H9 (cell line): Measurements from ENCODE around the gene TP73. TPM values are rescaled to one million over a fixed set of nuclear protein-coding genes. Genes with fewer than 3 reads are reported as not detected.

Experiments used
- DNase-seq: peaks from one replicate; pipeline ENCODE4 v3.0.0-alpha.2; 2017
- H2AFZ ChIP-seq: one replicate; pipeline ENCODE4 v1.6.1; 2013; ENCODE audit warnings: mild to moderate bottlenecking, low read length, control low read depth, moderate library complexity
- H2AK5ac ChIP-seq: 2 replicates; pipeline ENCODE4 v1.6.1; 2013; ENCODE audit warnings: low read length, control low read depth, mixed read lengths; ENCODE audit not compliant: insufficient read length
- H2BK120ac ChIP-seq: one replicate; pipeline ENCODE4 v1.6.1; 2013; ENCODE audit warnings: low read depth, mild to moderate bottlenecking, low read length, control low read depth, inconsistent platforms; ENCODE audit not compliant: poor library complexity, severe bottlenecking
- H2BK12ac ChIP-seq: 2 replicates; pipeline ENCODE4 v1.6.1; 2013; ENCODE audit warnings: low read length, control low read depth, mixed read lengths, low read depth; ENCODE audit not compliant: insufficient read length
- H2BK15ac ChIP-seq: 2 replicates; pipeline ENCODE4 v1.6.1; 2013; ENCODE audit warnings: low read depth, low read length, control low read depth
- H2BK20ac ChIP-seq: one replicate; pipeline ENCODE4 v1.6.1; 2013; ENCODE audit warnings: low read depth, mild to moderate bottlenecking, low read length, control low read depth, inconsistent platforms; ENCODE audit not compliant: poor library complexity, severe bottlenecking
- H2BK5ac ChIP-seq: 2 replicates; pipeline ENCODE4 v1.6.1; 2013; ENCODE audit warnings: low read length, control low read depth, mixed read lengths; ENCODE audit not compliant: insufficient read length
- H3K14ac ChIP-seq: 2 replicates; pipeline ENCODE4 v1.6.1; 2013; ENCODE audit warnings: low read length, control low read depth; ENCODE audit not compliant: insufficient read depth
- H3K18ac ChIP-seq: 2 replicates; pipeline ENCODE4 v1.6.1; 2013; ENCODE audit warnings: low read depth, mild to moderate bottlenecking, mixed read lengths, low read length, control low read depth; ENCODE audit not compliant: insufficient read length
- H3K23ac ChIP-seq: 2 replicates; pipeline ENCODE4 v1.6.1; 2013; ENCODE audit warnings: low read length, control low read depth, mixed read lengths, low read depth; ENCODE audit not compliant: insufficient read length
- H3K23me2 ChIP-seq: 2 replicates; pipeline ENCODE4 v1.6.1; 2013; ENCODE audit warnings: low read depth, mild to moderate bottlenecking, mixed read lengths, low read length, control low read depth; ENCODE audit not compliant: insufficient read length, poor library complexity, severe bottlenecking
- H3K27ac ChIP-seq: 2 replicates; pipeline ENCODE4 v1.5.1; 2013; ENCODE audit warnings: low read length, control low read depth, mixed read lengths, low read depth; ENCODE audit not compliant: insufficient read length
- H3K27me3 ChIP-seq: 2 replicates; pipeline ENCODE4 v1.6.1; 2013; ENCODE audit warnings: low read length, control low read depth, inconsistent platforms; ENCODE audit not compliant: insufficient read depth
- H3K4ac ChIP-seq: 2 replicates; pipeline ENCODE4 v1.6.1; 2013; ENCODE audit warnings: low read depth, mild to moderate bottlenecking, control low read depth, inconsistent platforms, low read length, moderate library complexity
- H3K4me1 ChIP-seq: 2 replicates; pipeline ENCODE4 v1.6.1; 2013; ENCODE audit warnings: low read length, control low read depth, inconsistent platforms; ENCODE audit not compliant: insufficient read depth
- H3K4me2 ChIP-seq: 2 replicates; pipeline ENCODE4 v1.6.1; 2013; ENCODE audit warnings: low read length, control low read depth, mixed read lengths; ENCODE audit not compliant: insufficient read length, insufficient read depth
- H3K56ac ChIP-seq: 2 replicates; pipeline ENCODE4 v1.6.1; 2013; ENCODE audit warnings: low read depth, mild to moderate bottlenecking, mixed read lengths, low read length, control low read depth; ENCODE audit not compliant: insufficient read length
- H3K79me1 ChIP-seq: 2 replicates; pipeline ENCODE4 v1.6.1; 2013; ENCODE audit warnings: low read depth, mild to moderate bottlenecking, moderate library complexity, low read length, control low read depth, inconsistent platforms; ENCODE audit not compliant: insufficient read depth, poor library complexity, severe bottlenecking
- H3K79me2 ChIP-seq: 2 replicates; pipeline ENCODE4 v1.6.1; 2013; ENCODE audit warnings: low read length, control low read depth, inconsistent platforms; ENCODE audit not compliant: insufficient read depth
- H3K9ac ChIP-seq: 2 replicates; pipeline ENCODE4 v1.6.1; 2013; ENCODE audit warnings: low read length, control low read depth, mixed read lengths; ENCODE audit not compliant: insufficient read length; ENCODE audit errors: extremely low read depth
- H3K9me3 ChIP-seq: one replicate; pipeline ENCODE4 v1.6.1; 2013; ENCODE audit warnings: low read depth, low read length, inconsistent platforms; ENCODE audit not compliant: control insufficient read depth
- H3T11ph ChIP-seq: one replicate; pipeline ENCODE4 v1.6.1; 2013; ENCODE audit warnings: mild to moderate bottlenecking, low read length, control low read depth, inconsistent platforms
- H4K20me1 ChIP-seq: one replicate; pipeline ENCODE4 v1.6.1; 2013; ENCODE audit not compliant: control insufficient read depth, insufficient read length, insufficient read depth
- H4K5ac ChIP-seq: 2 replicates; pipeline ENCODE4 v1.6.1; 2013; ENCODE audit warnings: low read depth, mild to moderate bottlenecking, mixed read lengths, low read length, control low read depth; ENCODE audit not compliant: insufficient read length
- H4K8ac ChIP-seq: replicated peaks from 2 replicates; pipeline ENCODE4 v1.6.1; 2013; ENCODE audit warnings: low read length, control low read depth, mixed read lengths, low read depth; ENCODE audit not compliant: insufficient read length
- H4K91ac ChIP-seq: 2 replicates; pipeline ENCODE4 v1.6.1; 2013; ENCODE audit warnings: low read depth, mild to moderate bottlenecking, moderate library complexity, mixed read lengths, low read length, control low read depth; ENCODE audit not compliant: insufficient read length
- H3K27ac Mint-ChIP-seq, 3 experiments: 2 replicates in 2 of 3; 3 replicates in 1 of 3; pipeline ENCODE4 v1.8.0; 2020 to 2021; ENCODE audit warnings: mixed read lengths in 3 of 3, mild to moderate bottlenecking in 1 of 3, moderate library complexity in 1 of 3
- H3K27me3 Mint-ChIP-seq: 2 replicates; pipeline ENCODE4 v1.8.0; 2021; ENCODE audit warnings: low read depth, mild to moderate bottlenecking, moderate library complexity, mixed read lengths
- H3K36me3 Mint-ChIP-seq, 3 experiments: 2 replicates in 2 of 3; 3 replicates in 1 of 3; pipeline ENCODE4 v1.8.0; 2020 to 2021; ENCODE audit warnings: low read depth in 3 of 3, mixed read lengths in 3 of 3; ENCODE audit not compliant: insufficient read depth in 1 of 3
- H3K4me1 Mint-ChIP-seq, 2 experiments: 2 replicates each; pipeline ENCODE4 v1.8.0; 2020; ENCODE audit warnings: mixed read lengths in 2 of 2
- H3K4me3 Mint-ChIP-seq, 2 experiments: 2 replicates in 1 of 2; 3 replicates in 1 of 2; pipeline ENCODE4 v1.8.0; 2020 to 2021; ENCODE audit warnings: mild to moderate bottlenecking in 2 of 2, mixed read lengths in 2 of 2, moderate library complexity in 1 of 2
- H3K9me3 Mint-ChIP-seq, 2 experiments: 2 replicates in 1 of 2; 3 replicates in 1 of 2; pipeline ENCODE4 v1.8.0; 2020; ENCODE audit warnings: mild to moderate bottlenecking in 2 of 2, mixed read lengths in 2 of 2, moderate library complexity in 1 of 2
- WGBS: extraction: QIAGEN DNeasy Blood & Tissue Kit; methylation state at CpG from one replicate; pipeline ENCODE4 v1.1.7; 2013; ENCODE audit warnings: missing lambda C conversion rate, low lambda C conversion rate, mixed read lengths; ENCODE audit not compliant: insufficient read length; ENCODE audit errors: extremely low coverage; 5-methylcytosine and 5-hydroxymethylcytosine counted together
- total RNA-seq: library from RNA; stranded (reverse); gene quantifications from 2 replicates; pipeline ENCODE4 v1.2.1, GENCODE V29; 2021
- TF ChIP-seq, protein P1 (sequence below): fragments of 200-600 bp; sonication (generic); conservative IDR thresholded peaks from 3 replicates; pipeline ENCODE4 v1.8.0; 2021; ENCODE audit warnings: antibody characterized with exemption, mild to moderate bottlenecking

Gene TP73
- total RNA-seq, 1 experiment from 2014 or later = 4.7 TPM

DNA sequence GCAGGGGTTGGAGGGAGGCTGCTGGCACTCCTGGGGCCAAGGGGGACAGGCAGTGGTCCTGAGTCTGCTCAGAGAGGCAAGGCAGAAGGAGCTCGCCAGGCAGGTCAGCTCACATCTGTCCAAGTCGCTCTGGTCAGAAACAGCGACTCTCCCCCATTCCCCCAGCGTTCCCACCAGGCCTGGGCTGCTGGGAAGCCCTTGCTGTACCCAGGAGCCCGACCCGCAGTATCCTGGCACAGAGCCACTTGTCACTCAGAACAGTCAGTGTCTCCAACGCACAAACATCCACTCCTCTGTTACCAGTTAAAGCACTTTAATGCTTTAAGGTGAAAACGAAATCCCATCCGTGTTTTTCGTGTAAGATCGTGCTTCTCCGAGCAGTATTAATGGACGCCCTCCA lies 83.4 kb downstream of the TP73 start:
- H3K27ac Mint-ChIP-seq = no peak overlapping the region
- H2AFZ ChIP-seq = no peak overlapping the region
- H2BK5ac ChIP-seq = no peak overlapping the region
- H4K8ac ChIP-seq = no peak overlapping the region
- no peak overlapping the region for H2AK5ac ChIP-seq
- no peak overlapping the region for H3K18ac ChIP-seq
- H3K9me3 ChIP-seq = no peaks in the 10 kb centered on the region
- no peak for DNase-seq
- no peaks in the 10 kb centered on the region for H3K9me3 Mint-ChIP-seq
- H2BK120ac ChIP-seq = no peak overlapping the region
- no peak overlapping the region for H3K9ac ChIP-seq
- H3K56ac ChIP-seq = no peak overlapping the region
- no peak overlapping the region for H3K14ac ChIP-seq
- no peaks in the 10 kb centered on the region for H3K79me2 ChIP-seq
- H3K23ac ChIP-seq = no peak overlapping the region
- no peak overlapping the region for H4K5ac ChIP-seq
- no peaks in the 10 kb centered on the region for H3K23me2 ChIP-seq
- no peak overlapping the region for H2BK20ac ChIP-seq
- H3K4me3 Mint-ChIP-seq = no peak overlapping the region
- TF ChIP-seq, protein P1, sequence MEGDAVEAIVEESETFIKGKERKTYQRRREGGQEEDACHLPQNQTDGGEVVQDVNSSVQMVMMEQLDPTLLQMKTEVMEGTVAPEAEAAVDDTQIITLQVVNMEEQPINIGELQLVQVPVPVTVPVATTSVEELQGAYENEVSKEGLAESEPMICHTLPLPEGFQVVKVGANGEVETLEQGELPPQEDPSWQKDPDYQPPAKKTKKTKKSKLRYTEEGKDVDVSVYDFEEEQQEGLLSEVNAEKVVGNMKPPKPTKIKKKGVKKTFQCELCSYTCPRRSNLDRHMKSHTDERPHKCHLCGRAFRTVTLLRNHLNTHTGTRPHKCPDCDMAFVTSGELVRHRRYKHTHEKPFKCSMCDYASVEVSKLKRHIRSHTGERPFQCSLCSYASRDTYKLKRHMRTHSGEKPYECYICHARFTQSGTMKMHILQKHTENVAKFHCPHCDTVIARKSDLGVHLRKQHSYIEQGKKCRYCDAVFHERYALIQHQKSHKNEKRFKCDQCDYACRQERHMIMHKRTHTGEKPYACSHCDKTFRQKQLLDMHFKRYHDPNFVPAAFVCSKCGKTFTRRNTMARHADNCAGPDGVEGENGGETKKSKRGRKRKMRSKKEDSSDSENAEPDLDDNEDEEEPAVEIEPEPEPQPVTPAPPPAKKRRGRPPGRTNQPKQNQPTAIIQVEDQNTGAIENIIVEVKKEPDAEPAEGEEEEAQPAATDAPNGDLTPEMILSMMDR = no peak
- no peak overlapping the region for H2BK15ac ChIP-seq
- H4K20me1 ChIP-seq = no peaks in the 10 kb centered on the region
- H3K27ac ChIP-seq = no peak overlapping the region
- no peaks in the 10 kb centered on the region for H3K27me3 ChIP-seq
- no peaks in the 10 kb centered on the region for H3K4me1 ChIP-seq
- H3K27me3 Mint-ChIP-seq = no peaks in the 10 kb centered on the region
- H2BK12ac ChIP-seq = no peak overlapping the region
- H3K4me2 ChIP-seq = no peak overlapping the region
- H3K36me3 Mint-ChIP-seq = peaks cover 8 to 19% (median 10%) of the 10 kb centered on the region in 3 experiments; a peak in 5 of 7 replicates
- H3K79me1 ChIP-seq = no peaks in the 10 kb centered on the region
- H3K4ac ChIP-seq = no peak overlapping the region
- H3T11ph ChIP-seq = no peak overlapping the region
- H4K91ac ChIP-seq = no peak overlapping the region
- no CpG with 5 or more reads among the region's 13 CpGs for WGBS
- peaks cover 0 to 13% of the 10 kb centered on the region in 2 experiments; a peak in 2 of 4 replicates for H3K4me1 Mint-ChIP-seq
